Peyer's patch (tissue), 4 donors: ENCODE measurements around the gene TXNRD2. TPM values are rescaled to one million over a fixed set of nuclear protein-coding genes. Genes with fewer than 3 reads are reported as not detected.

Experiments
- DNase-seq, 3 donors: peaks; one replicate each; pipeline ENCODE4 v3.0.0-alpha.2; 2017 to 2019
- H3K27ac ChIP-seq, 4 donors: fragments of 200-600 bp; sonication (generic); one replicate each; pipeline ENCODE4 v1.5.1; 2016 to 2019
- H3K27me3 ChIP-seq, 2 donors: fragments of 200-600 bp; sonication (generic); one replicate each; pipeline ENCODE4 v1.5.1; 2019
- H3K36me3 ChIP-seq, 3 donors: fragments of 200-600 bp; sonication (generic); one replicate each; pipeline ENCODE4 v1.5.1; 2016 to 2019
- H3K4me1 ChIP-seq, 4 donors: fragments of 200-600 bp; sonication (generic); one replicate each; pipeline ENCODE4 v1.5.1; 2016 to 2019
- H3K4me3 ChIP-seq, 4 donors: fragments of 200-600 bp; sonication (generic); 1 replicate in 3 of 4; 2 replicates in 1 of 4; pipeline ENCODE4 v1.5.1; 2016 to 2019; ENCODE audit warnings: mild to moderate bottlenecking in 1 of 4
- H3K9me3 ChIP-seq, 4 donors: fragments of 200-600 bp; sonication (generic); one replicate each; pipeline ENCODE4 v1.5.1; 2016 to 2019; ENCODE audit warnings: mild to moderate bottlenecking in 1 of 4
- CTCF ChIP-seq, 6 experiments: fragments of 450-650 bp in 4 of 6; fragments of 200-600 bp in 2 of 6; sonication (generic) in 1 of 6; IDR thresholded peaks; one replicate each; pipeline ENCODE4 v1.5.1; 2017 to 2019; ENCODE audit warnings: antibody characterized with exemption in 6 of 6, mild to moderate bottlenecking in 3 of 6, moderate library complexity in 1 of 6
- POLR2A ChIP-seq, 2 donors: fragments of 450-650 bp; IDR thresholded peaks; one replicate each; pipeline ENCODE4 v1.5.1; 2017; ENCODE audit warnings: antibody characterized with exemption in 2 of 2, mild to moderate bottlenecking in 2 of 2, moderate library complexity in 2 of 2
- total RNA-seq, 4 donors: library from RNA; depleted of rRNA; stranded (reverse); fragments of >200 nt; gene quantifications; one replicate each; pipeline ENCODE4 v1.1.0, GENCODE V29; 2016

Gene TXNRD2
- total RNA-seq, 4 donors from 2014 or later = 24.7 to 29.8 (median 27.2) TPM

- H3K36me3 ChIP-seq = no peaks in the 10 kb centered on the region
- no peak for TF ChIP-seq POLR2A (IDR thresholded peaks at IDR 0.05)
- TF ChIP-seq CTCF (IDR thresholded peaks at IDR 0.05) = no peak
- H3K9me3 ChIP-seq = no peaks in the 10 kb centered on the region
- H3K27me3 ChIP-seq = no peaks in the 10 kb centered on the region
- no peak overlapping the region for H3K4me3 ChIP-seq
- H3K27ac ChIP-seq = no peak overlapping the region
- DNase-seq = no peak
- H3K4me1 ChIP-seq = no peaks in the 10 kb centered on the region
Observed at GRCh38 chr22:19923914-19924513, 17.6 kb downstream of the TXNRD2 start.

GRCh38 chr22:19921544-19922081, 20.0 kb downstream of the TXNRD2 start:
- Histone ChIP-seq H3K27ac (no peak overlapping the region), H3K36me3 (peaks cover 0 to 23% (median 0%) of the 10 kb centered on the region in 3 donors), H3K4me3 (no peak overlapping the region), H3K9me3 (no peaks in the 10 kb centered on the region), H3K27me3 (no peaks in the 10 kb centered on the region), H3K4me1 (no peaks in the 10 kb centered on the region)
- TF ChIP-seq CTCF (IDR thresholded peaks at IDR 0.05) = no peak
- no peak for DNase-seq

- H3K36me3 ChIP-seq = peaks cover 0 to 38% (median 0%) of the 10 kb centered on the region in 3 donors
- H3K27me3 ChIP-seq = no peaks in the 10 kb centered on the region
- no peak overlapping the region for H3K4me3 ChIP-seq
- no peak for DNase-seq
- H3K27ac ChIP-seq = no peak overlapping the region
- no peaks in the 10 kb centered on the region for H3K4me1 ChIP-seq
- no peak for TF ChIP-seq CTCF (IDR thresholded peaks at IDR 0.05)
- TF ChIP-seq POLR2A (IDR thresholded peaks at IDR 0.05) = no peak
- H3K9me3 ChIP-seq = no peaks in the 10 kb centered on the region
Observed at GRCh38 chr22:19919701-19920363, 21.8 kb downstream of the TXNRD2 start.

GRCh38 chr22:19918332-19919106, 23.1 kb downstream of the TXNRD2 start:
- no peak overlapping the region for H3K27ac ChIP-seq
- no peaks in the 10 kb centered on the region for H3K4me1 ChIP-seq
- no peaks in the 10 kb centered on the region for H3K9me3 ChIP-seq
- no peak for TF ChIP-seq CTCF (IDR thresholded peaks at IDR 0.05)
- no peak for TF ChIP-seq POLR2A (IDR thresholded peaks at IDR 0.05)
- H3K4me3 ChIP-seq = no peak overlapping the region
- peaks cover 0 to 51% (median 0%) of the 10 kb centered on the region in 3 donors for H3K36me3 ChIP-seq
- DNase-seq = no peak
- no peaks in the 10 kb centered on the region for H3K27me3 ChIP-seq

GRCh38 chr22:19917389-19918138, 24.1 kb downstream of the TXNRD2 start:
- TF ChIP-seq POLR2A (IDR thresholded peaks at IDR 0.05) (no peak), CTCF (IDR thresholded peaks at IDR 0.05) (no peak)
- H3K4me3 ChIP-seq = no peak overlapping the region
- no peak for DNase-seq
- H3K4me1 ChIP-seq = no peaks in the 10 kb centered on the region
- no peak overlapping the region for H3K27ac ChIP-seq
- peaks cover 0 to 58% (median 0%) of the 10 kb centered on the region in 3 donors for H3K36me3 ChIP-seq
- H3K9me3 ChIP-seq = no peaks in the 10 kb centered on the region
- H3K27me3 ChIP-seq = no peaks in the 10 kb centered on the region
